K562 (cell line): ENCODE measurements around the gene HOXB1. TPM values are rescaled to one million over a fixed set of nuclear protein-coding genes. Genes with fewer than 3 reads are reported as not detected.

Experiments used
- ATAC-seq: fragments of 200-7000 bp; cut with Tn5 transposase; 3 replicates; pipeline ENCODE4 v1.9.1; 2020; ENCODE audit warnings: moderate library complexity
- BruUV-seq: library from RNA; stranded (reverse); fragments of 400-500 nt; replicated peaks from 2 replicates; lab custom pipeline; 2021; lab: Mats Ljungman, UMichigan
- CTCF ChIA-PET: fragments of 300-600 bp; formaldehyde crosslinking; extraction: SDS; loops from one replicate; lab custom pipeline; 2021; ENCODE audit warnings: low intra/inter-chr PET ratio; lab: Yijun Ruan, JAX
- POLR2A ChIA-PET: fragments of 300-600, 350-650 bp; sonication (Branson Sonifier 250); formaldehyde crosslinking; extraction: SDS; loops from one replicate; lab custom pipeline; 2021; ENCODE audit warnings: antibody characterized with exemption, inconsistent platforms; lab: Yijun Ruan, JAX
- DNase-seq, 4 experiments: peaks; one replicate each; pipeline versions ENCODE4 v3.0.0 to v3.0.0-alpha.2; 2011 to 2018; ENCODE audit warnings: low spot score in 3 of 4, mixed read lengths in 3 of 4; ENCODE audit errors: extremely low read depth in 1 of 4
- FAIRE-seq: peaks from 2 replicates; lab custom pipeline; 2011; peaks lifted over from hg19 to GRCh38; lab: Jason Lieb, UNC
- H2AFZ ChIP-seq: 2 replicates; pipeline ENCODE4 v1.6.0; 2011; ENCODE audit warnings: low read depth, low read length, control low read depth, inconsistent platforms
- H3K27ac ChIP-seq: fragments of 200-600 bp; 3 replicates; pipeline ENCODE4 v1.8.0; 2011; ENCODE audit warnings: low read depth, mild to moderate bottlenecking, control low read depth, inconsistent platforms, low read length, moderate library complexity, mixed read lengths; ENCODE audit errors: extremely low read depth
- H3K27me3 ChIP-seq, 2 experiments: fragments of 300-600 bp in 1 of 2; 2 replicates in 1 of 2; 3 replicates in 1 of 2; pipeline versions ENCODE4 v1.6.0 to v1.8.0; 2011; ENCODE audit warnings: inconsistent platforms in 2 of 2, low read length in 2 of 2, mild to moderate bottlenecking in 1 of 2, mixed read lengths in 1 of 2, moderate library complexity in 1 of 2; ENCODE audit not compliant: control insufficient read depth in 2 of 2, insufficient read depth in 2 of 2
- H3K36me3 ChIP-seq: fragments of 300-600 bp; 3 replicates; pipeline ENCODE4 v1.8.0; 2011; ENCODE audit warnings: mild to moderate bottlenecking, low read length, inconsistent platforms; ENCODE audit not compliant: control insufficient read depth, insufficient read depth
- H3K4me1 ChIP-seq, 2 experiments: fragments of 200-600 bp in 1 of 2; replicated peaks in 1 of 2; 2 replicates in 1 of 2; 3 replicates in 1 of 2; pipeline versions ENCODE4 v1.5.1 to v1.8.0; 2011; ENCODE audit warnings: inconsistent platforms in 2 of 2, low read length in 2 of 2, mild to moderate bottlenecking in 1 of 2, mixed read lengths in 1 of 2, moderate library complexity in 1 of 2; ENCODE audit not compliant: control insufficient read depth in 2 of 2, insufficient read depth in 2 of 2
- H3K4me2 ChIP-seq: 2 replicates; pipeline ENCODE4 v1.6.1; 2011; ENCODE audit warnings: low read length, control low read depth, inconsistent platforms, mixed read lengths; ENCODE audit not compliant: insufficient read depth
- H3K4me3 ChIP-seq: fragments of 200-600 bp; sonication (generic), shearing (Covaris generic); 2 replicates; pipeline ENCODE4 v1.5.1; 2016; ENCODE audit warnings: control low read depth, inconsistent platforms
- H3K79me2 ChIP-seq: fragments of 200-600 bp; 3 replicates; pipeline ENCODE4 v1.8.0; 2011; ENCODE audit warnings: low read length, inconsistent platforms; ENCODE audit not compliant: control insufficient read depth, insufficient read depth
- H3K9ac ChIP-seq, 2 experiments: 2 replicates each; pipeline versions ENCODE4 v1.6.0 to v1.6.1; 2011; ENCODE audit warnings: low read depth in 2 of 2, low read length in 2 of 2, control low read depth in 1 of 2, inconsistent platforms in 1 of 2, mild to moderate bottlenecking in 1 of 2, mixed read lengths in 1 of 2; ENCODE audit not compliant: insufficient read depth in 1 of 2
- H3K9me1 ChIP-seq: one replicate; pipeline ENCODE4 v1.6.0; 2011; ENCODE audit warnings: inconsistent platforms, mild to moderate bottlenecking, low read length, moderate library complexity; ENCODE audit not compliant: control insufficient read depth, insufficient read depth
- H3K9me3 ChIP-seq: replicated peaks from 2 replicates; pipeline ENCODE4 v1.5.1; 2011; ENCODE audit warnings: low read depth, low read length, inconsistent platforms; ENCODE audit not compliant: control insufficient read depth, insufficient read depth
- H4K20me1 ChIP-seq: replicated peaks from 2 replicates; pipeline ENCODE4 v1.6.1; 2011; ENCODE audit warnings: low read length, inconsistent platforms, mixed read lengths; ENCODE audit not compliant: control insufficient read depth, insufficient read depth
- BRF1 ChIP-seq: IDR thresholded peaks from 3 replicates; pipeline ENCODE4 v1.6.1; 2011; ENCODE audit warnings: borderline replicate concordance, mild to moderate bottlenecking; ENCODE audit not compliant: insufficient read length; ENCODE audit errors: extremely low read depth
- DPF2 ChIP-seq: fragments of 450-650 bp; IDR thresholded peaks from 2 replicates; pipeline ENCODE4 v1.6.1; 2016
- MEF2A ChIP-seq: IDR thresholded peaks from 2 replicates; pipeline ENCODE4 v1.6.1; 2011; ENCODE audit warnings: low read depth, mild to moderate bottlenecking, low read length, moderate library complexity; ENCODE audit not compliant: control insufficient read depth
- PHF8 ChIP-seq: fragments of 200-600 bp; sonication (generic); IDR thresholded peaks from 2 replicates; pipeline ENCODE4 v1.6.1; 2012; ENCODE audit warnings: mixed run types, mild to moderate bottlenecking, inconsistent platforms, low read length, moderate library complexity, borderline replicate concordance
- POLR2A ChIP-seq: fragments of 450-650 bp; conservative IDR thresholded peaks from 2 replicates; pipeline ENCODE4 v1.6.1; 2016
- POLR2AphosphoS5 ChIP-seq: IDR thresholded peaks from 2 replicates; pipeline ENCODE4 v1.6.1; 2011; ENCODE audit warnings: mild to moderate bottlenecking, low read depth, low read length, moderate library complexity; ENCODE audit not compliant: control insufficient read depth, insufficient read depth
- RNF2 ChIP-seq: sonication (generic); IDR thresholded peaks from 2 replicates; pipeline ENCODE4 v1.6.1; 2016
- WGBS: fragments of 100-300 bp; shearing (Covaris generic); methylation state at CpG from one replicate; pipeline ENCODE4 v1.1.6; 2016; ENCODE audit warnings: low coverage, mixed read lengths; ENCODE audit not compliant: insufficient coverage; ENCODE audit errors: missing lambda C conversion rate; 5-methylcytosine and 5-hydroxymethylcytosine counted together
- in situ Hi-C: fragments of 300-500 bp; cut with MboI; formaldehyde crosslinking; loops from 4 replicates; pipeline ENCODE4 v1.15.0; 2018; ENCODE audit warnings: inconsistent platforms, mixed read lengths
- intact Hi-C: fragments of 100-400 bp; cut with micrococcal nuclease; formaldehyde crosslinking; loops from 2 replicates; pipeline ENCODE4 v1.14.2; 2022
- polyA plus RNA-seq, 8 experiments: library from polyadenylated mRNA; depleted of rRNA in 4 of 8; stranded (reverse) in 5 of 8; unstranded in 3 of 8; fragments of >200 nt; fragmentation: Nextera tagmentation in 2 of 8; fragmentation: Illumina TruSeq in 1 of 8; extraction: Ambion mirVana in 2 of 8; extraction: Trizol in 1 of 8; gene quantifications; 2 replicates each; pipeline versions ENCODE4 v1.2.1 to v1.2.3, GENCODE V29; 2011 to 2014; ENCODE audit warnings: inconsistent platforms in 1 of 8, missing spikeins in 1 of 8
- total RNA-seq, 7 experiments: library from RNA; depleted of rRNA in 6 of 7; stranded (reverse); fragments of >200 nt in 6 of 7; fragmentation: Illumina TruSeq in 2 of 7; extraction: Trizol in 2 of 7; gene quantifications; 2 replicates each; pipeline versions ENCODE4 v1.2.1 to v1.2.3, GENCODE V29; 2011 to 2021; ENCODE audit warnings: low replicate concordance in 1 of 7
- TF ChIP-seq, protein P1 (sequence below), 2 experiments: IDR thresholded peaks; 2 replicates each; pipeline ENCODE4 v1.6.1; 2011; ENCODE audit warnings: borderline replicate concordance in 1 of 2, control low read depth in 1 of 2, low read depth in 1 of 2, low read length in 1 of 2, mild to moderate bottlenecking in 1 of 2, mixed read lengths in 1 of 2, moderate library complexity in 1 of 2; ENCODE audit not compliant: insufficient read depth in 1 of 2, insufficient read length in 1 of 2, poor library complexity in 1 of 2, severe bottlenecking in 1 of 2; ENCODE audit errors: extremely low read depth in 1 of 2
- TF ChIP-seq, protein P2 (sequence below): sonication (generic); formaldehyde crosslinking; IDR thresholded peaks from 2 replicates; pipeline ENCODE4 v1.8.0; 2022; ENCODE audit warnings: mild to moderate bottlenecking, low read depth, missing genetic modification reagents
- TF ChIP-seq, protein P3 (sequence below), 2 experiments: fragments of 450-650 bp; IDR thresholded peaks; 2 replicates each; pipeline ENCODE4 v1.6.1; 2016

Gene HOXB1
- total and polyA plus RNA-seq, 9 of the 15 experiments (the other 6 are each of a cell fraction or from before 2014, with no cell fraction given) = 0.04 TPM; not detected in 8

DNA sequence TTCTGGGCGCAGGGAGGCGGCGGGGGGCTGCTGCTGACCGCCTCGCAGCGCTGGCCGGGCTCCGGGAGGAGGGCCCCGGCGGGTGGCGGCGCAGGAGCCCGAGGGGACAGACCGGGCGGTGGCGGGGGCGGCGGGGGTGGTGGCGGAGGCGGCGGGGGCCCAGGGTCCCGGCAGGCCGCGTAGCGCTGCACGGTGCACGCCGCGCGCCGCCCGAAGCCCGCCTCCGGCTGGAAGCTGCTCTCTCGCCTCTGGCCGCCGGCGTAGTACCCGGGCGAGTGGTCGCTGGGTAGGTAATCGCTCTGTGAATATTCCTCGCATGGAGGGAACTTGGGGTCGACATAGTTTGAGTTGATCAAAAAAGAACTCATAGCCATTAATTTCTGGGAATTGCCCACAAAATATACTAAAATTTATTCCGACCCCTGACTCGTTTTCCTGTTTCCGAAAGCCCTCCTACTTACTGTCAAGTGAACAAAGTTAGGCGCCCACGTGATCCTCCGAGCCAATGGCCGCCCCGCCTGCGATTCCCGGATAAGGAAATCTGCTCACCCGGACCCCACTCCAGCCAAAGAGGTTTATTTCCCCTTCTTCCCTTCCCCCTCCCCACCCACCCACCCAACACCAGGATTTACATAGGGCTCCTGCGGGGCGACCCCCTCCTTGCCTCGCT lies 47.3 kb upstream of the HOXB1 start, which contains the start of gene HOXB4 (continued):
- TF ChIP-seq, protein P1, sequence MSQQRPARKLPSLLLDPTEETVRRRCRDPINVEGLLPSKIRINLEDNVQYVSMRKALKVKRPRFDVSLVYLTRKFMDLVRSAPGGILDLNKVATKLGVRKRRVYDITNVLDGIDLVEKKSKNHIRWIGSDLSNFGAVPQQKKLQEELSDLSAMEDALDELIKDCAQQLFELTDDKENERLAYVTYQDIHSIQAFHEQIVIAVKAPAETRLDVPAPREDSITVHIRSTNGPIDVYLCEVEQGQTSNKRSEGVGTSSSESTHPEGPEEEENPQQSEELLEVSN (IDR thresholded peaks at IDR 0.05; ENCODE audit: borderline replicate concordance in 1 of 2, extremely low read depth in 1 of 2, insufficient read depth in 1 of 2, insufficient read length in 1 of 2, low read depth in 1 of 2, low read length in 1 of 2, poor library complexity in 1 of 2, severe bottlenecking in 1 of 2) = peak in 1 of 2 experiments; percentile 67

DNA sequence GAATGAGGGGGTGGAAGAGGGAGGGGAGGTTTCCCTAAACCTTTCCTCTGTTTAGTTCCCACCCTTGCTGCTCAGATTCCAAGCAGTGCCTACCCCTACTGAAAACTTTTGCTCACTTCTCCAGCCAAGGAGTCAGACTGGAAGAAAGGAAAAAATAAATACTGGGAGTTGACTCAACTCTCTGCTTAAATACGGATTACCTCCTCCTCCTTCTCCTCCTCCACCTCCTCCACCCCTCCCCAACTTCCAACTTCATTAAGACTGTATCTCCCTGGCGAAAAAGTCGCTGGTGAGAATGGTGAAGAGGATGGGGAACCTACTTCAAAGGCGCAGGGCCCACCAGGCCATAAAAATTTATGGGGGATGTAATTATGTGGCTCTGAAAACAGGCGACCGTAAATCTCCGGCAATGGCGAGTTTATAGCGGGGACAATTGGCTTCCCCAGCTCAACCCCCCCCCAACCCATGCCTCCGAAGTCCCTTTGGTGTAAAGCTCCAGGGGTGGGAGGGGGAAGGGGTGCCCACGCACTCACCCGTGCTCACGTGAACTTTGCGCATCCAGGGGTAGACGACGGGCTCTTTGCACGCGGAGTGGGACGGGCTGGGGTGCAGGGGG lies 46.6 kb upstream of the HOXB1 start:
- BruUV-seq = no TSS peak
- no peaks in the 10 kb centered on the region for H3K9me1 ChIP-seq
- H3K27me3 ChIP-seq = no peaks in the 10 kb centered on the region
- H3K27ac ChIP-seq = peak overlapping the region; percentile 95
- peak; percentile 0; the same call in 2 of the 3 replicates for ATAC-seq
- H3K36me3 ChIP-seq = peaks cover 39% of the 10 kb centered on the region; the same call in 2 of the 3 replicates
- peak overlapping the region; percentile 71 for H3K4me3 ChIP-seq
- intact Hi-C loops (no loop called here), in situ Hi-C loops (no loop called here)
- H2AFZ ChIP-seq = 0 out of 2 replicates have a peak overlapping the region, but pooled peaks have one; percentile 27
- peak overlapping the region; percentile 95 to 97 for H3K9ac ChIP-seq
- H3K9me3 ChIP-seq = no peaks in the 10 kb centered on the region
- peaks cover 41 to 53% of the 10 kb centered on the region in 2 experiments for H3K4me1 ChIP-seq
- WGBS = under 1% methylated on average over 19 of the region's 19 CpGs
- DNase-seq = peak in 2 of 4 experiments; percentile 69 to 70
- H3K79me2 ChIP-seq = peaks cover 98% of the 10 kb centered on the region
- FAIRE-seq = peak; percentile 56
- H3K4me2 ChIP-seq = peak overlapping the region; percentile 93
- no peaks in the 10 kb centered on the region for H4K20me1 ChIP-seq
- CTCF ChIA-PET = interaction anchor here (0.6 kb wide), 1 partner anchor 12 kb away, joined by 3 read pairs; no protein-coding TSS in a partner anchor
- POLR2A ChIA-PET = interaction anchor here (0.7 to 1.2 kb wide), 5 partner anchors 14 to 75 kb away, joined by 3 to 5 read pairs (median 3); partner anchors contain the start of gene HOXB5
- TF ChIP-seq, protein P2, sequence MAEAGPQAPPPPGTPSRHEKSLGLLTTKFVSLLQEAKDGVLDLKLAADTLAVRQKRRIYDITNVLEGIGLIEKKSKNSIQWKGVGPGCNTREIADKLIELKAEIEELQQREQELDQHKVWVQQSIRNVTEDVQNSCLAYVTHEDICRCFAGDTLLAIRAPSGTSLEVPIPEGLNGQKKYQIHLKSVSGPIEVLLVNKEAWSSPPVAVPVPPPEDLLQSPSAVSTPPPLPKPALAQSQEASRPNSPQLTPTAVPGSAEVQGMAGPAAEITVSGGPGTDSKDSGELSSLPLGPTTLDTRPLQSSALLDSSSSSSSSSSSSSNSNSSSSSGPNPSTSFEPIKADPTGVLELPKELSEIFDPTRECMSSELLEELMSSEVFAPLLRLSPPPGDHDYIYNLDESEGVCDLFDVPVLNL = 0 out of 2 replicates have a peak, but pooled peaks have one; percentile 22
- TF ChIP-seq MEF2A (no peak), POLR2AphosphoS5 (peak; percentile 57; the same call in 1 of the 2 replicates), PHF8 (0 out of 2 replicates have a peak, but pooled peaks have one; percentile 25), DPF2 (0 out of 2 replicates have a peak, but pooled peaks have one; percentile 16), RNF2 (0 out of 2 replicates have a peak, but pooled peaks have one; percentile 12), POLR2A (peak; percentile 64; the same call in 1 of the 2 replicates), BRF1 (no peak)
- TF ChIP-seq, protein P3, sequence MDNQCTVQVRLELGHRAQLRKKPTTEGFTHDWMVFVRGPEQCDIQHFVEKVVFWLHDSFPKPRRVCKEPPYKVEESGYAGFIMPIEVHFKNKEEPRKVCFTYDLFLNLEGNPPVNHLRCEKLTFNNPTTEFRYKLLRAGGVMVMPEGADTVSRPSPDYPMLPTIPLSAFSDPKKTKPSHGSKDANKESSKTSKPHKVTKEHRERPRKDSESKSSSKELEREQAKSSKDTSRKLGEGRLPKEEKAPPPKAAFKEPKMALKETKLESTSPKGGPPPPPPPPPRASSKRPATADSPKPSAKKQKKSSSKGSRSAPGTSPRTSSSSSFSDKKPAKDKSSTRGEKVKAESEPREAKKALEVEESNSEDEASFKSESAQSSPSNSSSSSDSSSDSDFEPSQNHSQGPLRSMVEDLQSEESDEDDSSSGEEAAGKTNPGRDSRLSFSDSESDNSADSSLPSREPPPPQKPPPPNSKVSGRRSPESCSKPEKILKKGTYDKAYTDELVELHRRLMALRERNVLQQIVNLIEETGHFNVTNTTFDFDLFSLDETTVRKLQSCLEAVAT (IDR thresholded peaks at IDR 0.05) = peak in 1 of 2 experiments; percentile 46; a peak in 1 of 4 replicates
